ENCODE data around the gene SUFU. TPM values are rescaled to one million over a fixed set of nuclear protein-coding genes. Genes with fewer than 3 reads are reported as not detected.

SUFU gene
- total and polyA plus RNA-seq, 2 of the 8 experiments (the other 6 are each of a cell fraction or from before 2014, with no cell fraction given) = 7.0 to 10.8 TPM

GRCh38 chr10:102596506-102596971 lies 92.8 kb downstream of the SUFU start:
- Histone ChIP-seq H2BK12ac (ENCODE audit: low read depth, low read length) (no peak overlapping the region), H3K79me2 (ENCODE audit: control insufficient read depth in 1 of 2, insufficient read depth in 2 of 2, low read length in 2 of 2) (no peaks in the 10 kb centered on the region), H4K20me1 (replicated peaks in 1 of 2; ENCODE audit: control insufficient read depth in 1 of 2, insufficient read depth in 2 of 2, low read length in 2 of 2) (peaks cover 1% of the 10 kb centered on the region in 2 experiments), H3K27me3 (replicated peaks in 1 of 4; ENCODE audit: control insufficient read depth in 3 of 4, extremely low read depth in 1 of 4, insufficient read depth in 3 of 4, low read length in 3 of 4) (no peaks in the 10 kb centered on the region; a peak in 1 of 7 replicates), H2BK5ac (ENCODE audit: low read depth, low read length) (no peak overlapping the region), H4K5ac (ENCODE audit: insufficient read length, low read depth, low read length) (no peak overlapping the region), H3K79me1 (ENCODE audit: low read depth, low read length) (no peaks in the 10 kb centered on the region), H2AK5ac (ENCODE audit: low read depth, low read length) (no peak overlapping the region), H4K91ac (replicated peaks; ENCODE audit: insufficient read length, low read length) (no peak overlapping the region), H3K23me2 (ENCODE audit: low read depth, low read length) (no peaks in the 10 kb centered on the region), H2AFZ (ENCODE audit: low read length) (no peak overlapping the region), H4K8ac (ENCODE audit: extremely low read depth, insufficient read depth, low read length) (no peak overlapping the region), H3K9me3 (ENCODE audit: insufficient read depth in 2 of 2, low read depth in 1 of 2, low read length in 1 of 2) (no peaks in the 10 kb centered on the region), H3K4ac (replicated peaks; ENCODE audit: insufficient read length, low read depth, low read length) (no peak overlapping the region), H3K36me3 (ENCODE audit: control insufficient read depth in 2 of 4, insufficient read depth in 4 of 4, low read length in 3 of 4) (peaks cover 0 to 2% (median 0%) of the 10 kb centered on the region in 4 experiments; a peak in 1 of 8 replicates), H3K4me2 (ENCODE audit: insufficient read depth in 1 of 2, low read depth in 2 of 2, low read length in 2 of 2) (no peak overlapping the region), H3K4me1 (replicated peaks in 1 of 4; ENCODE audit: control insufficient read depth in 3 of 4, insufficient read depth in 4 of 4, low read length in 3 of 4) (peaks cover 0 to 2% (median 0%) of the 10 kb centered on the region in 4 experiments; a peak in 3 of 7 replicates), H3K23ac (ENCODE audit: insufficient read length) (no peak overlapping the region), H2BK15ac (ENCODE audit: low read length) (no peak overlapping the region), H3K27ac (ENCODE audit: low read depth, low read length) (no peak overlapping the region), H3K18ac (ENCODE audit: extremely low read depth, low read length) (0 out of 2 replicates have a peak overlapping the region, but pooled peaks have one; percentile 9), H3K9ac (replicated peaks in 1 of 4; ENCODE audit: extremely low read depth in 1 of 4, low read depth in 3 of 4, low read length in 3 of 4) (no peak overlapping the region), H2BK20ac (ENCODE audit: low read length) (no peak overlapping the region), H2BK120ac (replicated peaks; ENCODE audit: low read depth, low read length) (no peak overlapping the region), H3K4me3 (ENCODE audit: extremely low read depth in 1 of 4, insufficient read depth in 2 of 4, low read depth in 3 of 4, low read length in 4 of 4) (no peak overlapping the region), H3K56ac (replicated peaks; ENCODE audit: insufficient read length, low read depth, low read length) (no peak overlapping the region), H3K14ac (ENCODE audit: insufficient read length) (no peak overlapping the region)
- DNase-seq (ENCODE audit: low read depth in 1 of 2, low spot score in 2 of 2) (peak in 1 of 2 experiments; percentile 65), FAIRE-seq (peak; percentile 90)
- ChIA-PET POLR2A (ENCODE audit: partially characterized antibody) (no interaction called here), CTCF (ENCODE audit: partially characterized antibody) (interaction anchor here (0.6 to 6.2 kb wide), 26 partner anchors 9 to 1574 kb away, joined by 3 to 69 read pairs (median 4); partner anchors contain the start of genes SUFU and TRIM8)
- 52% methylated on average over 3 of the region's 3 CpGs; no CpG with 5 or more reads in 1 of the 2 experiments for WGBS, 2 experiments (ENCODE audit: extremely low coverage in 1 of 2, insufficient coverage in 1 of 2, insufficient read length in 1 of 2, insufficient replicate concordance in 2 of 2, low coverage in 1 of 2, low lambda C conversion rate in 2 of 2, missing lambda C conversion rate in 1 of 2)
- TF ChIP-seq ZNF274 (IDR thresholded peaks at IDR 0.05; ENCODE audit: borderline replicate concordance, extremely low read depth, low read length) (no peak), JUND (IDR thresholded peaks at IDR 0.05; ENCODE audit: low read length) (no peak), CREB1 (IDR thresholded peaks at IDR 0.05) (0 out of 2 replicates have a peak, but pooled peaks have one; percentile 10), ATF2 (IDR thresholded peaks at IDR 0.05; ENCODE audit: low read length) (no peak), BRCA1 (IDR thresholded peaks at IDR 0.05; ENCODE audit: low read depth, low read length) (no peak), JUN (IDR thresholded peaks at IDR 0.05; ENCODE audit: low read depth, low read length) (no peak), CTCF (IDR thresholded peaks at IDR 0.05; ENCODE audit: control extremely low read depth in 1 of 3, insufficient read depth in 1 of 3, low read depth in 1 of 3, low read length in 3 of 3) (peak; percentile 81 to 97 (median 87)), GABPA (IDR thresholded peaks at IDR 0.05; ENCODE audit: borderline replicate concordance, insufficient read depth, low read length) (no peak), ASH2L (IDR thresholded peaks at IDR 0.05; ENCODE audit: low read length) (peak; percentile 22), TAF1 (IDR thresholded peaks at IDR 0.05; ENCODE audit: low read depth, low read length) (no peak)

Data from H1 (cell line).